ENCODE data around the gene GALNT15. TPM values are rescaled to one million over a fixed set of nuclear protein-coding genes. Genes with fewer than 3 reads are reported as not detected.

GALNT15 gene
- total RNA-seq, 2 experiments from 2014 or later, result not detected

GRCh38 chr3:16260046-16260445 lies 85.6 kb downstream of the GALNT15 start:
- TF ChIP-seq CTCF (IDR thresholded peaks at IDR 0.05), result no peak
- H3K4me1 Mint-ChIP-seq (ENCODE audit: low read depth), result peaks cover 19% of the 10 kb centered on the region
- H3K36me3 Mint-ChIP-seq (ENCODE audit: low read depth), result peaks cover 24% of the 10 kb centered on the region
- intact Hi-C loops (cut with DNase I, micrococcal nuclease), result loop anchor here (5.0 to 10.0 kb wide), 4 partner anchors 403 to 835 kb away; partner anchors contain the start of genes BTD (in 1 of the 2), EAF1 (in 1 of the 2), HACL1 (in 1 of the 2) and METTL6 (in 1 of the 2)
- no peak overlapping the region for H3K27ac Mint-ChIP-seq
- POLR2A ChIA-PET, result no interaction called here
- no peak overlapping the region for H3K4me3 Mint-ChIP-seq
- Histone ChIP-seq H3K27me3 (ENCODE audit: control insufficient read depth in 1 of 2, insufficient read depth in 2 of 2, low read length in 2 of 2) (no peaks in the 10 kb centered on the region), H3K4me1 (ENCODE audit: insufficient read depth, low read length) (peaks cover 9% of the 10 kb centered on the region), H3K27ac (ENCODE audit: low read depth in 1 of 2, low read length in 2 of 2) (no peak overlapping the region), H3K4me3 (ENCODE audit: low read length) (no peak overlapping the region), H3K9me3 (ENCODE audit: control insufficient read depth in 1 of 2, insufficient read depth in 1 of 2, low read length in 2 of 2) (no peaks in the 10 kb centered on the region), H3K36me3 (ENCODE audit: insufficient read depth, low read length) (peaks cover 32% of the 10 kb centered on the region)
- no peaks in the 10 kb centered on the region for H3K27me3 Mint-ChIP-seq
- ATAC-seq (ENCODE audit: poor library complexity), result no peak
- no peaks in the 10 kb centered on the region for H3K9me3 Mint-ChIP-seq
- no peak for DNase-seq
- CTCF ChIA-PET, result no interaction called here

- DNase-seq (no peak), ATAC-seq (ENCODE audit: poor library complexity) (no peak)
- Histone ChIP-seq H3K27me3 (ENCODE audit: control insufficient read depth in 1 of 2, insufficient read depth in 2 of 2, low read length in 2 of 2) (no peaks in the 10 kb centered on the region), H3K4me1 (ENCODE audit: insufficient read depth, low read length) (peaks cover 20% of the 10 kb centered on the region), H3K9me3 (ENCODE audit: control insufficient read depth in 1 of 2, insufficient read depth in 1 of 2, low read length in 2 of 2) (no peaks in the 10 kb centered on the region), H3K36me3 (ENCODE audit: insufficient read depth, low read length) (peaks cover 32% of the 10 kb centered on the region), H3K27ac (ENCODE audit: low read depth in 1 of 2, low read length in 2 of 2) (no peak overlapping the region), H3K4me3 (ENCODE audit: low read length) (no peak overlapping the region)
- Mint-ChIP-seq H3K27me3 (no peaks in the 10 kb centered on the region), H3K36me3 (ENCODE audit: low read depth) (peaks cover 27% of the 10 kb centered on the region), H3K4me3 (no peak overlapping the region), H3K27ac (no peak overlapping the region), H3K4me1 (ENCODE audit: low read depth) (peaks cover 41% of the 10 kb centered on the region), H3K9me3 (no peaks in the 10 kb centered on the region)
- TF ChIP-seq CTCF (IDR thresholded peaks at IDR 0.05), result no peak
- intact Hi-C loops (cut with DNase I, micrococcal nuclease), result loop anchor here (5.0 to 10.0 kb wide), 4 partner anchors 405 to 837 kb away; partner anchors contain the start of genes BTD (in 1 of the 2), EAF1 (in 1 of the 2), HACL1 (in 1 of the 2) and METTL6 (in 1 of the 2)
- POLR2A ChIA-PET, result no interaction called here
- CTCF ChIA-PET, result no interaction called here
These were observed 87.7 kb downstream of the GALNT15 start for GRCh38 chr3:16262174-16262573.

GRCh38 chr3:16264174-16264707 lies 89.8 kb downstream of the GALNT15 start:
- Mint-ChIP-seq H3K27me3 (no peaks in the 10 kb centered on the region), H3K4me3 (peak overlapping the region; percentile 100), H3K36me3 (ENCODE audit: low read depth) (peaks cover 28% of the 10 kb centered on the region), H3K9me3 (no peaks in the 10 kb centered on the region), H3K4me1 (ENCODE audit: low read depth) (peaks cover 48% of the 10 kb centered on the region), H3K27ac (peak overlapping the region; percentile 97)
- Histone ChIP-seq H3K27ac (ENCODE audit: low read depth in 1 of 2, low read length in 2 of 2) (peak overlapping the region; percentile 91 to 94), H3K4me3 (ENCODE audit: low read length) (peak overlapping the region; percentile 78), H3K4me1 (ENCODE audit: insufficient read depth, low read length) (peaks cover 20% of the 10 kb centered on the region), H3K27me3 (ENCODE audit: control insufficient read depth in 1 of 2, insufficient read depth in 2 of 2, low read length in 2 of 2) (no peaks in the 10 kb centered on the region), H3K36me3 (ENCODE audit: insufficient read depth, low read length) (peaks cover 24% of the 10 kb centered on the region), H3K9me3 (ENCODE audit: control insufficient read depth in 1 of 2, insufficient read depth in 1 of 2, low read length in 2 of 2) (no peaks in the 10 kb centered on the region)
- ChIA-PET CTCF (interaction anchor here (0.9 to 8.6 kb wide), 9 partner anchors 12 to 287 kb away, joined by 3 to 78 read pairs (median 6); partner anchors contain the start of gene RFTN1), POLR2A (interaction anchor here (0.7 to 3.4 kb wide), 19 partner anchors 10 to 1478 kb away, joined by 3 to 49 read pairs (median 6); partner anchors contain the start of genes CAPN7 and TBC1D5)
- no peak for DNase-seq
- no peak for ATAC-seq (ENCODE audit: poor library complexity)
- intact Hi-C loops (cut with DNase I, micrococcal nuclease), result loop anchor here (5.0 to 10.0 kb wide), 4 partner anchors 407 to 839 kb away; partner anchors contain the start of genes BTD (in 1 of the 2), EAF1 (in 1 of the 2), HACL1 (in 1 of the 2) and METTL6 (in 1 of the 2)
- TF ChIP-seq CTCF (IDR thresholded peaks at IDR 0.05), result no peak
